OCI-LY3 (cell line): ENCODE measurements around the gene CRACR2B.

Source experiments
- CTCF ChIP-seq: fragments of 200-600, 300-600 bp; sonication (generic); IDR thresholded peaks from 2 replicates; pipeline ENCODE4 v1.5.1; 2014; ENCODE audit warnings: antibody characterized with exemption, low read length, low read depth
- EZH2phosphoT487 ChIP-seq: fragments of 200-600 bp; shearing (Covaris generic); IDR thresholded peaks from 2 replicates; pipeline ENCODE4 v1.6.1; 2018; ENCODE audit warnings: antibody characterized with exemption, mixed run types, low read depth

DNA sequence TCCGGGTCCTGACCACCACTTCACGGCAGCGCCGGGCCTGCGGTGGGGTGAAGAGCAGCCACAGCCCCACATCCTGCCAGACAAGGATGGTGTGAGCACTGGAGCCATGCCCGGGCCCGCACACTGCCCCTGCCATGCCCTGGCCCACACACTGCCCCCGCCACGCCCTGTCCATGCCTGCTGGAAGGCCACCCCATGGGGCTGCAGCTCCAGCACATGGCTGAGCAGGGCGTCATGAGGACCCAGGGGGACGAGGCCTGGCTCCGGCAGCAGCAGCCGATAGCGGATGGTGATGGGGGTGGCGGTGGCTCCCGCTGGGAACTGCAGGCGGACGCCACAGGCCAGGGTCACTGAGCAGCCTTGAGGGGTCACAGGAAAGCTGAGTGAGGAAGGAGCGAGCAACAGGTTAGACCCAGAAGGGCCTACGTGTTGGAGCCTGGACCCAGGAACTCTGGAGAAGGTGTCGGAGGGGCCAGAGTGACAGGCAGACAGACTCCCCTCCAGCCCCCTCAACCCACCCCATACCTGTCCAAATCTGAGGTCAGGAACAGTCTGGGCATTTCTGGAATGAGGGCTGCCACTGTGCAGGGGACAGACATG, 25.6 kb upstream of the CRACR2B start:
- TF ChIP-seq CTCF (no peak), EZH2phosphoT487 (no peak)
